Measurements from ENCODE around the gene FGGY. TPM values are rescaled to one million over a fixed set of nuclear protein-coding genes. Genes with fewer than 3 reads are reported as not detected.

FGGY gene
- total RNA-seq, 1 donor, result 24.6 TPM

DNA sequence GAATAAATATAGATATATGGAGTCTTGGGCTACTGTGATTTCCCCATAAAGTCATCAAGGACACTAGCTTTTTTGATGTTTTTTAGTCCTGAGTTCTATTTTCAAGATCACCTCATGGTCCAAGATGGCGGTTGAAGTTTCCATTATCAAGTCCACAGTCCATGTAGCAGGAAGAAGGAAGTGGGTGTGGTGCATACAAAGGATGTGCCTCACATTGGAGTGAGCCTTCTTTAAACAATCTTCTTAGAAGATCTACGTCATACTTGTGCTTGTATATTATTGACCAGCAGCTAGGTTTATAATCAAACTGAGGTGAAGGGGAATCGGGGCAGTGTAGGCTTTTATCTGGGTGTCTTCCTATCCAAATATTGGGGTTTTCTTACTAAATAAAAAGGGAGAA, 93.4 kb downstream of the FGGY start:
- TF ChIP-seq, protein P1, sequence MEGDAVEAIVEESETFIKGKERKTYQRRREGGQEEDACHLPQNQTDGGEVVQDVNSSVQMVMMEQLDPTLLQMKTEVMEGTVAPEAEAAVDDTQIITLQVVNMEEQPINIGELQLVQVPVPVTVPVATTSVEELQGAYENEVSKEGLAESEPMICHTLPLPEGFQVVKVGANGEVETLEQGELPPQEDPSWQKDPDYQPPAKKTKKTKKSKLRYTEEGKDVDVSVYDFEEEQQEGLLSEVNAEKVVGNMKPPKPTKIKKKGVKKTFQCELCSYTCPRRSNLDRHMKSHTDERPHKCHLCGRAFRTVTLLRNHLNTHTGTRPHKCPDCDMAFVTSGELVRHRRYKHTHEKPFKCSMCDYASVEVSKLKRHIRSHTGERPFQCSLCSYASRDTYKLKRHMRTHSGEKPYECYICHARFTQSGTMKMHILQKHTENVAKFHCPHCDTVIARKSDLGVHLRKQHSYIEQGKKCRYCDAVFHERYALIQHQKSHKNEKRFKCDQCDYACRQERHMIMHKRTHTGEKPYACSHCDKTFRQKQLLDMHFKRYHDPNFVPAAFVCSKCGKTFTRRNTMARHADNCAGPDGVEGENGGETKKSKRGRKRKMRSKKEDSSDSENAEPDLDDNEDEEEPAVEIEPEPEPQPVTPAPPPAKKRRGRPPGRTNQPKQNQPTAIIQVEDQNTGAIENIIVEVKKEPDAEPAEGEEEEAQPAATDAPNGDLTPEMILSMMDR (IDR thresholded peaks at IDR 0.05; ENCODE audit: extremely low read depth, low read depth, low read length), result no peak
- H3K27me3 ChIP-seq (ENCODE audit: insufficient read depth, low read length), result no peaks in the 10 kb centered on the region
- peaks cover 17% of the 10 kb centered on the region for H3K4me1 ChIP-seq (ENCODE audit: insufficient read depth, low read length)
- H3K4me2 ChIP-seq (ENCODE audit: insufficient read depth, low read length), result no peak overlapping the region
- H4K20me1 ChIP-seq (ENCODE audit: insufficient read depth, low read length), result no peaks in the 10 kb centered on the region
- H3K27ac ChIP-seq (ENCODE audit: low read depth, low read length), result no peak overlapping the region
- no peaks in the 10 kb centered on the region for H3K79me2 ChIP-seq (ENCODE audit: insufficient read depth, low read length)
- no peak overlapping the region for H3K4me3 ChIP-seq (ENCODE audit: insufficient read depth, low read length)
- H2AFZ ChIP-seq (ENCODE audit: low read length), result no peak overlapping the region
- H3K9me3 ChIP-seq (ENCODE audit: low read depth, low read length), result no peaks in the 10 kb centered on the region
- no peak for DNase-seq (ENCODE audit: insufficient read length, low spot score, missing footprints)
- no peaks in the 10 kb centered on the region for H3K36me3 ChIP-seq (ENCODE audit: insufficient read depth, low read length)

DNA sequence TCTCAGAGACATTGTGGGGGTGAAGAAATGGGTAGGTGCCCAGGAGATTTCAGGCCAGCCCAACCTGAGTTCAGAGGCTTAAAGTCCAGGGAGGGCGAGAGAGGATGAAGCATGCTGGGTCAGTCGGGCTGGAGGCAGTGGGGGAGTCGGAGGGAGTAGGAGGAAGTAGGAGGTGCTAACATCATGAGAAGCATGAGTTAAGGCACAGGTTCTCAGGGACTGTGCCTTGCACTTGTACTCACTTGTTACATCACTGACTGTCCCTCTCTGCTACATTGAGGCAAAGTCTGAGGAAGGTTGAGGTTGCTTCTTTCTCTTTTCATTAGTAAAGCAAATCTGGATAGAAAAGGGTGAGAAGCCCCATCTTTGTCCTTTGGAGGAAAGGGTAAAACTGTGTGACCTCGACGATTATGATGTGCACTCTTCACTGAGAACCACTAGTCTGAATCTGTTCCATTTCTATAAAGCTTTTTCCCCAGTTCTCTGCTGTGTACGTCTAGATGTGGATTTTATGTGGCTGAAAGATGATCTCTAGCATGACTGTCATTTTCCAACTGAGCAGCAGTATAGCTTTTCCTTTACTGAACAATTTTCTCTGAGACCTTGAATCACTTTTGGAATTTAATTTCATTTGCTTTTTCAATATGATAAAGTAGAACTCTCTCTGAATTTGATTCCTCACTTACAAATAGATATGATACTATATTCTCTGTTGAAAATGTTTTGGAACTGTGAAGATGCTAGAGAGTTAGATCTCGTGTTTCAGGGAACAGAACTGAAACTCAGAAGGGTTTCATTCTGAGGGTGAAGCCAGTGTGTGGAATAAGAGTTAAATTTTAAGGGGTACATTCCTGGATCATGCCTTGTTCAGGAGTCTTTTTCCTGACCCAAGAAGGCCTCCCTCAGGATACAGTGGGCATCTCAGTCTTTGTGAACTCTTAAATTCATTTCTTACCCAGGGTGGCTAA, 94.6 kb downstream of the FGGY start:
- TF ChIP-seq, protein P1 (IDR thresholded peaks at IDR 0.05; ENCODE audit: extremely low read depth, low read depth, low read length), result no peak
- peaks cover 17% of the 10 kb centered on the region for H3K4me1 ChIP-seq (ENCODE audit: insufficient read depth, low read length)
- H3K9me3 ChIP-seq (ENCODE audit: low read depth, low read length), result no peaks in the 10 kb centered on the region
- H3K4me3 ChIP-seq (ENCODE audit: insufficient read depth, low read length), result no peak overlapping the region
- no peaks in the 10 kb centered on the region for H4K20me1 ChIP-seq (ENCODE audit: insufficient read depth, low read length)
- H2AFZ ChIP-seq (ENCODE audit: low read length), result peak overlapping the region; percentile 37
- no peaks in the 10 kb centered on the region for H3K79me2 ChIP-seq (ENCODE audit: insufficient read depth, low read length)
- H3K27me3 ChIP-seq (ENCODE audit: insufficient read depth, low read length), result no peaks in the 10 kb centered on the region
- peak overlapping the region; percentile 27 for H3K4me2 ChIP-seq (ENCODE audit: insufficient read depth, low read length)
- DNase-seq (ENCODE audit: insufficient read length, low spot score, missing footprints), result no peak
- no peak overlapping the region for H3K27ac ChIP-seq (ENCODE audit: low read depth, low read length)
- H3K36me3 ChIP-seq (ENCODE audit: insufficient read depth, low read length), result no peaks in the 10 kb centered on the region

DNA sequence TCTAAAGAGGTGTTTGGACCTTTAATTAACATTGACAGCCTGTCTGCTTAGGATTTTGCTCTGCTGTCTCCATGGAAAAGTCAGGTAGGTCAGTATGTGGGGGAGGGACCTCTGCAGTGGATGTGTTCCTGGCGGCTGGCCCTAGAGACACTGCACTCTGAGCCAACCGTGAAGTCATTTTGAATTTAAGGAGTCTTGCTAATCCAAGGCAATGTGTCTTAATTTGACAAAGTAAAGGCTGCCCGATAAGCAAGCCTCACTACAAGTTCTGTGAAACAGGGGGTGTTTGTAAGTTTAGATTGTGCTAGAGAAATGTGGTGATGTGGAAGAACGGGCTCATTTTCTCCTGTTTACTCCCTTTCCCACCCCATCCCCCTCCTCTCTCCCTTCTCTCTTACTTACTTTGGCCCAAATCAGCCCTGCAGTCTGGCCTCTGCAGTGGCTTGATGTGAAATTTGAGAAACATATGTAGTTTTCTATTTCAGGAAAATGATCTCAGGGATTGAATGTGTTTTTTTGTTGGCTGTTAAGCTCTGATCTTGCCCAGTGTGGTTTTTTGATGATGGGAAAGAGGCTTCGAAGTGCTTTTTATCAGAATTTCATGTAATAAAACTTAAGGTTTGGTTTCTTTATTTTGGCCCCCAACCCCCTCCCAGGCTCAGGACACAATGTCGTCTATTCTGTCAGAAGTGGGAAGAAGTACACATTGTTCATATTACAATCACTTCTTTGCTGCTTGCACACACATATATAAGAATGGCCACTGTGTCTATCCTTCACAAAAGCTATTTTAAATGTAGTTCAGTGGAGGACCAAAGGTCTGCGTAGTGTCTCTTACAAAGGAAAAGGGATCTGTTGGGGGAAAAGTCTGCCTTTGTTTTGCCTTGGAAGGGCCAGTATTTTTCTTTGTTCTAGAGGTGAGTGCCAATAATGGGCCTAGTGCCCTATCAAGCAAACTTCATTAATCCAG, 96.6 kb downstream of the FGGY start:
- H3K79me2 ChIP-seq (ENCODE audit: insufficient read depth, low read length), result no peaks in the 10 kb centered on the region
- H3K27ac ChIP-seq (ENCODE audit: low read depth, low read length), result peak overlapping the region; percentile 88
- no peaks in the 10 kb centered on the region for H3K36me3 ChIP-seq (ENCODE audit: insufficient read depth, low read length)
- DNase-seq (ENCODE audit: insufficient read length, low spot score, missing footprints), result no peak
- H3K4me3 ChIP-seq (ENCODE audit: insufficient read depth, low read length), result peak overlapping the region; percentile 9
- H3K27me3 ChIP-seq (ENCODE audit: insufficient read depth, low read length), result no peaks in the 10 kb centered on the region
- no peaks in the 10 kb centered on the region for H3K9me3 ChIP-seq (ENCODE audit: low read depth, low read length)
- peaks cover 17% of the 10 kb centered on the region for H3K4me1 ChIP-seq (ENCODE audit: insufficient read depth, low read length)
- peak overlapping the region; percentile 80 for H2AFZ ChIP-seq (ENCODE audit: low read length)
- H3K4me2 ChIP-seq (ENCODE audit: insufficient read depth, low read length), result peak overlapping the region; percentile 75
- TF ChIP-seq, protein P1 (IDR thresholded peaks at IDR 0.05; ENCODE audit: extremely low read depth, low read depth, low read length), result no peak
- no peaks in the 10 kb centered on the region for H4K20me1 ChIP-seq (ENCODE audit: insufficient read depth, low read length)

Measured in osteoblast (primary cell).